ENCODE data around the gene GNAT3.

The GNAT3 gene

DNA sequence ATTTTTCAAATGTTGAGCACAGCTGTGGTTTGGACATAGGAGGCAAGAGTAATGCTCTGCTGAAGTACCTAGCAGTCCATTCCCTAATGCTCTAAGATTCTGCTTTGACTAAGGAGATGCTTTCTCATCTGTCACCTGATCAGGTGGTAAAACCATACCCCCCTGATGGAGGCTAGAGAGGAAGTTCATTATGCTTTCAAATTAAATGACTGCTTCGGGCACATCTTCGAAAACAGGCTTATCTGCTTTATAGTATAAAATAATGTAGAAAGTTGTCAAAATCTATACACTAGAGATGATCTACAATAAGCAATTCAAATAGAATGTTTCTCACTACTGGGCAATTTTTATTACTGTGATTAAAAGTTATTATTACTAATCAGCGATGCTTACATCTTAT lies at the start of gene GNAT3:
Gene GNAT3 (minus strand): TSS at position 101 of the 400 bp plus-strand sequence. CDS start 138 bp downstream, outside the sequence.
- no peak within 1 kb of the TSS for H3K4me3 Mint-ChIP-seq
- no peaks in the 10 kb centered on the region for H3K9me3 Mint-ChIP-seq
- no peaks in the 10 kb centered on the region for H3K36me3 Mint-ChIP-seq (ENCODE audit: low read depth)
- DNase-seq (ENCODE audit: low spot score), result no peak
- no peaks in the 10 kb centered on the region for H3K27me3 Mint-ChIP-seq (ENCODE audit: low read depth)
- no peaks in the 10 kb centered on the region for H3K4me1 Mint-ChIP-seq (ENCODE audit: low read depth)
- no peak within 1 kb of the TSS for H3K27ac Mint-ChIP-seq

DNA sequence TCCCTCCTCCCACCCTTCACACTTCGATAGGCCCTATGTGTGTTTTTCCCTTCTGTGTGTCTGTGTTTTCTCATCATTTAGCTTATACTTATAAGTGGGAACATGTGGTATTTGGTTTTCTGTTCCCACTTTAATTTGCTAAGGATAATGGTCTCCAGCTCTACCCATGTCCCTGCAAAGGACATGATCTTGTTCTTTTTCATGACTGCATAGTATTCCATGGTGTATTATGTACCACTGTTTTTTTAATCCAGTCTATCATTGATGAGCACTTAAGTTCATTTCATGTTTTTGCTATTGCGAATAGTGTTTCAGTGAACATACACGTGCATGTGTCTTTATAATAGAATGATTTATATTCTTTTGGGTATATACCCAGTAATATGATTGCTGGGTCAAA lies 46.3 kb upstream of the GNAT3 start:
- peaks cover 14% of the 10 kb centered on the region for H3K9me3 Mint-ChIP-seq
- H3K27ac Mint-ChIP-seq, result no peak overlapping the region
- no peak for DNase-seq (ENCODE audit: low spot score)
- no peaks in the 10 kb centered on the region for H3K4me1 Mint-ChIP-seq (ENCODE audit: low read depth)
- H3K27me3 Mint-ChIP-seq (ENCODE audit: low read depth), result no peaks in the 10 kb centered on the region
- no peaks in the 10 kb centered on the region for H3K36me3 Mint-ChIP-seq (ENCODE audit: low read depth)
- H3K4me3 Mint-ChIP-seq, result no peak overlapping the region

GRCh38 chr7:80552031-80552694 lies 40.3 kb upstream of the GNAT3 start:
- no peaks in the 10 kb centered on the region for H3K36me3 Mint-ChIP-seq (ENCODE audit: low read depth)
- H3K27ac Mint-ChIP-seq, result no peak overlapping the region
- no peak for DNase-seq (ENCODE audit: low spot score)
- no peaks in the 10 kb centered on the region for H3K9me3 Mint-ChIP-seq
- no peaks in the 10 kb centered on the region for H3K27me3 Mint-ChIP-seq (ENCODE audit: low read depth)
- no peaks in the 10 kb centered on the region for H3K4me1 Mint-ChIP-seq (ENCODE audit: low read depth)
- H3K4me3 Mint-ChIP-seq, result no peak overlapping the region

- Mint-ChIP-seq H3K27me3 (ENCODE audit: low read depth) (no peaks in the 10 kb centered on the region), H3K4me3 (no peak overlapping the region), H3K27ac (no peak overlapping the region), H3K4me1 (ENCODE audit: low read depth) (no peaks in the 10 kb centered on the region), H3K9me3 (no peaks in the 10 kb centered on the region), H3K36me3 (ENCODE audit: low read depth) (no peaks in the 10 kb centered on the region)
- DNase-seq (ENCODE audit: low spot score), result no peak
Observed at GRCh38 chr7:80550005-80550404, 38.1 kb upstream of the GNAT3 start.

GRCh38 chr7:80548840-80549530 lies 37.1 kb upstream of the GNAT3 start:
- Mint-ChIP-seq H3K4me3 (no peak overlapping the region), H3K27me3 (ENCODE audit: low read depth) (no peaks in the 10 kb centered on the region), H3K4me1 (ENCODE audit: low read depth) (no peaks in the 10 kb centered on the region), H3K36me3 (ENCODE audit: low read depth) (no peaks in the 10 kb centered on the region), H3K27ac (no peak overlapping the region), H3K9me3 (no peaks in the 10 kb centered on the region)
- DNase-seq (ENCODE audit: low spot score), result no peak

- no peak for DNase-seq (ENCODE audit: low spot score)
- H3K27me3 Mint-ChIP-seq (ENCODE audit: low read depth), result no peaks in the 10 kb centered on the region
- no peak overlapping the region for H3K27ac Mint-ChIP-seq
- no peaks in the 10 kb centered on the region for H3K9me3 Mint-ChIP-seq
- H3K36me3 Mint-ChIP-seq (ENCODE audit: low read depth), result no peaks in the 10 kb centered on the region
- H3K4me3 Mint-ChIP-seq, result no peak overlapping the region
- no peaks in the 10 kb centered on the region for H3K4me1 Mint-ChIP-seq (ENCODE audit: low read depth)
Observed at GRCh38 chr7:80542398-80542797, 30.5 kb upstream of the GNAT3 start.

DNA sequence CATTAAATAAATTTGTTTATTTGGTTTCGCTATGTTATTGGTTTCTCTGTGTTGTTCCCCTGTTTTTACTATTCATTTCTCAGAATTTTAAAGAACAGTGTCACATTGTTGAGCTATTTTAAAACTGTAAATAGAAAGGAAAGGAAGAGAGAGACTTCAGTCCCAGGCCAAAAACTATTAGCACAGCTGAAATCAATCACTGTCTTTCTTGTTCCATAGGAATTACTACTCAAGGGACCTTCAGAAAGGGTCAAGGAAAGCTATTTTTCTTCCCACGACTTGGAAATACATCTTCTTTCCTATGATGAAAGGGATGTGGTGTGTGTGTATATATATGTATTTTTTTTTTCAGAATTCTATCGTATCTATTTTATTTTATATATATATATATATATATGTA lies 29.0 kb upstream of the GNAT3 start:
- DNase-seq (ENCODE audit: low spot score), result no peak
- no peaks in the 10 kb centered on the region for H3K36me3 Mint-ChIP-seq (ENCODE audit: low read depth)
- no peak overlapping the region for H3K4me3 Mint-ChIP-seq
- H3K27me3 Mint-ChIP-seq (ENCODE audit: low read depth), result no peaks in the 10 kb centered on the region
- H3K4me1 Mint-ChIP-seq (ENCODE audit: low read depth), result no peaks in the 10 kb centered on the region
- H3K27ac Mint-ChIP-seq, result no peak overlapping the region
- H3K9me3 Mint-ChIP-seq, result no peaks in the 10 kb centered on the region

GRCh38 chr7:80537091-80537490 lies 25.2 kb upstream of the GNAT3 start:
- no peak overlapping the region for H3K4me3 Mint-ChIP-seq
- no peaks in the 10 kb centered on the region for H3K36me3 Mint-ChIP-seq (ENCODE audit: low read depth)
- no peaks in the 10 kb centered on the region for H3K4me1 Mint-ChIP-seq (ENCODE audit: low read depth)
- no peak for DNase-seq (ENCODE audit: low spot score)
- H3K27me3 Mint-ChIP-seq (ENCODE audit: low read depth), result no peaks in the 10 kb centered on the region
- no peaks in the 10 kb centered on the region for H3K9me3 Mint-ChIP-seq
- H3K27ac Mint-ChIP-seq, result no peak overlapping the region

DNA sequence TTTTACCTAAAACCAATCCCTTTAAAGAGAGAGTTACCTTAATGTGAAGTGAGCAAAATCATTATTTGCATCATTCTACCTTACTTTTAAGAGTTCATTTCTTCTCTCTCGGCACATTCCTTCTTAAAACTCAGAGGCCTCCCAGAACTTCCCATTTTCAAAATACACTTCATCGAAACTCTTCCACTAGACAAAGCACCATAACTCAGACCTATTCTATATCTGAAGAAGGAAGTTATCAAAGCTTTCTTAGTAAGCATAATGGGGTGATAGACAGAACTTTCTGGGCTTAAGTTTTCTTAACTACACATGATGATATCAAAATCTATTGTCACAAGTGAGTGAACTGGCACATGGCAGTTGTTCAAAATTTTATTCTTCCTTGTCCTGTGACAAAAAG lies 24.6 kb upstream of the GNAT3 start:
- H3K4me3 Mint-ChIP-seq, result no peak overlapping the region
- no peaks in the 10 kb centered on the region for H3K27me3 Mint-ChIP-seq (ENCODE audit: low read depth)
- no peaks in the 10 kb centered on the region for H3K9me3 Mint-ChIP-seq
- H3K4me1 Mint-ChIP-seq (ENCODE audit: low read depth), result no peaks in the 10 kb centered on the region
- no peak overlapping the region for H3K27ac Mint-ChIP-seq
- H3K36me3 Mint-ChIP-seq (ENCODE audit: low read depth), result no peaks in the 10 kb centered on the region
- no peak for DNase-seq (ENCODE audit: low spot score)

DNA sequence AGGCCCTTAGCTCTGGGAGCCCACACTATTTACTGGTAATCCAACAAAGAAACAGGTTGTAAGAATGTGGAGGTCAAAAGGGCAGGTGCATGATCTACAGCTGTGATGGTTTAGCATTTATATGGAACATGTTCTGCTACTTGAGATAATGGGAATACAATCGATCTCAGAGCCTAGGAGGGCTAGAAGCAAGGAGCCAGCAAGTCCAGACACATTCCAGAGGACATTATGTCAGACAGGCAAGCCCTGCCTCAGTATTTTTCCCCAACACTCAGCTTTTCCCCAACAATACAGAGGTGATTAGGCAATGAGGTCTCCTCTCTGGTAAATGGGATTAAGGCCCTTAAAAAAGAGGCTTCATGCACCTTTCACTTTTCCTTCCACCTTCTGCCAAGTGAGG lies 21.4 kb upstream of the GNAT3 start:
- Mint-ChIP-seq H3K27ac (no peak overlapping the region), H3K36me3 (ENCODE audit: low read depth) (no peaks in the 10 kb centered on the region), H3K27me3 (ENCODE audit: low read depth) (no peaks in the 10 kb centered on the region), H3K4me3 (no peak overlapping the region), H3K4me1 (ENCODE audit: low read depth) (no peaks in the 10 kb centered on the region), H3K9me3 (no peaks in the 10 kb centered on the region)
- DNase-seq (ENCODE audit: low spot score), result no peak

DNA sequence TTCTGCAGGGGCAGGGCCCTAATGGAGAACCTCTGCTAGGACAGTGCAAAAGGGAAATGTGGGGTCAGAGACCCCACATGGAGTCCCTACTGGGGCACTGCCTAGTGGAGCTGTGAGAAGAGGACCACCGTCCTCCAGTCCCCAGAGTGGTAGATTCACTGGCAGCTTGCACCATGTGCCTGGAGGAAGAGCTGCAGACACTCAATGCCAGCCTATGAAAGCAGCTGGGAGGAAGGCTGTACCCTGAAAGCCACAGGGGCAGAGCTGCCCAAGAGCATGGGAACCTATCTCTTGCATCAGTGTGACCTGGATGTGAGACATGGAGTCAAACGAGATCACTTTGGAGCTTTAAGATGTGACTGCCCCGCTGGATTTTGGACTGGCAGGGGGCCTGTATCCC lies 20.3 kb upstream of the GNAT3 start:
- Mint-ChIP-seq H3K4me3 (no peak overlapping the region), H3K27me3 (ENCODE audit: low read depth) (no peaks in the 10 kb centered on the region), H3K4me1 (ENCODE audit: low read depth) (no peaks in the 10 kb centered on the region), H3K9me3 (no peaks in the 10 kb centered on the region), H3K36me3 (ENCODE audit: low read depth) (no peaks in the 10 kb centered on the region), H3K27ac (no peak overlapping the region)
- DNase-seq (ENCODE audit: low spot score), result no peak

GRCh38 chr7:80530136-80530535 lies 18.3 kb upstream of the GNAT3 start:
- DNase-seq (ENCODE audit: low spot score), result no peak
- Mint-ChIP-seq H3K27me3 (ENCODE audit: low read depth) (no peaks in the 10 kb centered on the region), H3K9me3 (no peaks in the 10 kb centered on the region), H3K36me3 (ENCODE audit: low read depth) (no peaks in the 10 kb centered on the region), H3K4me3 (no peak overlapping the region), H3K27ac (no peak overlapping the region), H3K4me1 (ENCODE audit: low read depth) (no peaks in the 10 kb centered on the region)

- no peak overlapping the region for H3K4me3 Mint-ChIP-seq
- no peaks in the 10 kb centered on the region for H3K9me3 Mint-ChIP-seq
- no peaks in the 10 kb centered on the region for H3K27me3 Mint-ChIP-seq (ENCODE audit: low read depth)
- no peaks in the 10 kb centered on the region for H3K36me3 Mint-ChIP-seq (ENCODE audit: low read depth)
- H3K4me1 Mint-ChIP-seq (ENCODE audit: low read depth), result no peaks in the 10 kb centered on the region
- H3K27ac Mint-ChIP-seq, result no peak overlapping the region
- DNase-seq (ENCODE audit: low spot score), result no peak
Observed at GRCh38 chr7:80529362-80529761, 17.5 kb upstream of the GNAT3 start.

DNA sequence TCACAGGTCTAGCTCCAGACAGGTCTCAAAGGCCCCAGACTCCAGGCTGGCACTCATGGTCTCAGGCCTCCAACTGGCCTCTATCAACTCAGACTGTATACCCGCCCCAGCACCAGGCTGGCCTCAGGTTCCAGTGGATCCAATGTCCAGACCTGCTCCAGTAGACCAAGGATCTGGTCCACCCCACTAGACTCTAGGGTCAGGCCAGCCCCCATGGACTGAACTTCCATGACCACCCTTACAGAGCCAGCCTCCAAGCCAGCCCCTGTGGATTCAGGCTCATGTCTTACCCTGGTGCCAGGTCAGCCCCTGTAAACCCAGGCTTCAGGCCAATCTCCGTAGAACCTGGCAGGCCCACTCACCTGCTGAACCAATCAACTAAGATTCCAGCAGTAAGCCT lies 16.8 kb upstream of the GNAT3 start:
- H3K9me3 Mint-ChIP-seq, result no peaks in the 10 kb centered on the region
- H3K4me3 Mint-ChIP-seq, result no peak overlapping the region
- no peaks in the 10 kb centered on the region for H3K27me3 Mint-ChIP-seq (ENCODE audit: low read depth)
- H3K27ac Mint-ChIP-seq, result no peak overlapping the region
- no peak for DNase-seq (ENCODE audit: low spot score)
- H3K36me3 Mint-ChIP-seq (ENCODE audit: low read depth), result no peaks in the 10 kb centered on the region
- H3K4me1 Mint-ChIP-seq (ENCODE audit: low read depth), result no peaks in the 10 kb centered on the region

DNA sequence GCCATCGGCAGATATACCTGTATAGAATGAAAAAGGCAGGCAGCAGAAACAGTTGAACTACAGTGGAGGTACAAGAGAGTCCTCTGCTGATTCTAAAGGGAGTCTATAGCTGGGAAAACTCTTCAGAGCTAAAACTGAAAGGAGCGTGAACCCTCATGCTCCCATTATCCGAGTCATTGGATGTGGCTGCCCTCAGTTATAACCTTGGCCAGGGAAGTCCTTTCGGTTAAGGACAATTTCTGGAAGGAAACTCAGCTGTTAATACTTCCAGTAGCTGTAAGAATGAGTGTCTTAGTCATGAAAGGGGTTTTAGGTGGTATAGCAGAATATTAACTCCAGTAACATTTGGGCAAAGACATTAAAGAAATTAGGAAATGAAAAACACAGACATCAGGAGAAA lies 14.6 kb upstream of the GNAT3 start:
- H3K27ac Mint-ChIP-seq, result no peak overlapping the region
- H3K27me3 Mint-ChIP-seq (ENCODE audit: low read depth), result no peaks in the 10 kb centered on the region
- no peaks in the 10 kb centered on the region for H3K4me1 Mint-ChIP-seq (ENCODE audit: low read depth)
- H3K4me3 Mint-ChIP-seq, result no peak overlapping the region
- no peak for DNase-seq (ENCODE audit: low spot score)
- no peaks in the 10 kb centered on the region for H3K9me3 Mint-ChIP-seq
- no peaks in the 10 kb centered on the region for H3K36me3 Mint-ChIP-seq (ENCODE audit: low read depth)
